ENCODE measurements around the gene DNAJB4.

DNA sequence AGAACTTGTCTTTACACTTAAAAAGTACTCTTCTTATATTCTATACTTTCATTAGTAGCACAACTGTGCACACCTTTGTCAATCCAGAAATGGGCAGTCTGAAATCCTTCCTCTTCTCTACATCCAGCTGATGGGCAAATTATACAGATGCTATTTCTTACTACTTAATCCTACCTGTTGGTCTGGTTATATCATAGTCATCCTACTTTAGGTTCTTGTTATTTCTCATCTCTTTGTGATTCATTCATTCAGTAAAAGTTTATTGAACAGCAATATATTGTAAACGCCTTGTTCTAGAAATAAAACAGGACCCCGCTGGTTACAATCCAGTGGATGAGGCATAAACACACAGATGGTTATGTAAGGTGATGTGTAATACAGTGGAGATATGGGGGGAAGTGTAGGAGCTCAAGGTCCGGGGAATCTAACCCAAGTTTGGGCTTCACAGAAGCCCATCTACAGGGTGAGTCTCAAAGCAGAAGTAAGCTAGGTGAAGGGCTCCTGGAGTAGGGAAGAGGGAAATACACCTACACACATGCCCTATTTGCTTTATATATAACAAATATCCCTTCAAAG lies 14.0 kb upstream of the DNAJB4 start:
- TF ChIP-seq CTCF (IDR thresholded peaks at IDR 0.05; ENCODE audit: extremely low read depth in 1 of 2, insufficient read depth in 1 of 2, low read depth in 1 of 2, low read length in 2 of 2) = no peak
- TF ChIP-seq MAX (IDR thresholded peaks at IDR 0.05; ENCODE audit: insufficient read depth, insufficient read length) = no peak
